HepG2 (cell line): ENCODE data around the gene TSEN34. TPM values are rescaled to one million over a fixed set of nuclear protein-coding genes. Genes with fewer than 3 reads are reported as not detected.

Experiments
- CHD2 ChIP-seq: IDR thresholded peaks from 2 replicates; pipeline ENCODE4 v1.6.1; 2011; ENCODE audit warnings: low read depth, low read length, improper control_type of control experiment
- KDM1A ChIP-seq: IDR thresholded peaks from 2 replicates; pipeline ENCODE4 v1.6.1; 2016; ENCODE audit warnings: missing compliant biosample characterization
- NR2F1 ChIP-seq, 2 experiments: fragments of 450-650 bp in 1 of 2; formaldehyde crosslinking in 1 of 2; IDR thresholded peaks; 2 replicates each; pipeline versions ENCODE4 v1.5.0 to v1.6.1; 2016 to 2020; ENCODE audit warnings: mild to moderate bottlenecking in 1 of 2, missing compliant biosample characterization in 1 of 2, missing genetic modification reagents in 1 of 2, moderate library complexity in 1 of 2
- PCBP1 ChIP-seq: fragments of 200-400 bp; formaldehyde crosslinking; IDR thresholded peaks from 2 replicates; pipeline ENCODE4 v1.6.1; 2017; ENCODE audit warnings: mild to moderate bottlenecking, low read depth, low read length, borderline replicate concordance
- SALL2 ChIP-seq: sonication (generic); formaldehyde crosslinking; IDR thresholded peaks from 2 replicates; pipeline ENCODE4 v1.8.1; 2023; ENCODE audit warnings: mild to moderate bottlenecking, missing genetic modification reagents, inconsistent platforms
- ZNF205 ChIP-seq: IDR thresholded peaks from 2 replicates; pipeline ENCODE4 v1.6.1; 2018; ENCODE audit warnings: missing biosample characterization, missing genetic modification reagents
- ZNF768 ChIP-seq: sonication (generic); formaldehyde crosslinking; IDR thresholded peaks from 2 replicates; pipeline ENCODE4 v1.4.0; 2020; ENCODE audit warnings: missing genetic modification reagents
- polyA plus RNA-seq, 8 experiments: library from polyadenylated mRNA; depleted of rRNA in 3 of 8; stranded (reverse) in 7 of 8; unstranded in 1 of 8; fragments of >200 nt; fragmentation: Illumina TruSeq in 4 of 8; extraction: Trizol in 4 of 8; gene quantifications; 2 replicates each; pipeline versions ENCODE4 v1.2.1 to v1.2.3, GENCODE V29; 2011 to 2016; ENCODE audit warnings: low read depth in 4 of 8, missing spikeins in 1 of 8, mixed read lengths in 1 of 8; ENCODE audit not compliant: insufficient read depth in 1 of 8
- total RNA-seq, 5 experiments: library from RNA; depleted of rRNA; stranded (reverse); fragments of >200 nt; fragmentation: Illumina TruSeq; extraction: Trizol; gene quantifications; 2 replicates each; pipeline ENCODE4 v1.2.3, GENCODE V29; 2016; ENCODE audit warnings: low read depth in 1 of 5
- TF ChIP-seq, protein P1 (sequence below): sonication (generic); formaldehyde crosslinking; IDR thresholded peaks from 2 replicates; pipeline ENCODE4 v1.5.1; 2020; ENCODE audit warnings: mild to moderate bottlenecking, missing genetic modification reagents, moderate library complexity

The TSEN34 gene
- total and polyA plus RNA-seq, 2 of the 13 experiments (the other 11 are each of a cell fraction or from before 2014, with no cell fraction given) = 55.1 to 65.4 TPM

DNA sequence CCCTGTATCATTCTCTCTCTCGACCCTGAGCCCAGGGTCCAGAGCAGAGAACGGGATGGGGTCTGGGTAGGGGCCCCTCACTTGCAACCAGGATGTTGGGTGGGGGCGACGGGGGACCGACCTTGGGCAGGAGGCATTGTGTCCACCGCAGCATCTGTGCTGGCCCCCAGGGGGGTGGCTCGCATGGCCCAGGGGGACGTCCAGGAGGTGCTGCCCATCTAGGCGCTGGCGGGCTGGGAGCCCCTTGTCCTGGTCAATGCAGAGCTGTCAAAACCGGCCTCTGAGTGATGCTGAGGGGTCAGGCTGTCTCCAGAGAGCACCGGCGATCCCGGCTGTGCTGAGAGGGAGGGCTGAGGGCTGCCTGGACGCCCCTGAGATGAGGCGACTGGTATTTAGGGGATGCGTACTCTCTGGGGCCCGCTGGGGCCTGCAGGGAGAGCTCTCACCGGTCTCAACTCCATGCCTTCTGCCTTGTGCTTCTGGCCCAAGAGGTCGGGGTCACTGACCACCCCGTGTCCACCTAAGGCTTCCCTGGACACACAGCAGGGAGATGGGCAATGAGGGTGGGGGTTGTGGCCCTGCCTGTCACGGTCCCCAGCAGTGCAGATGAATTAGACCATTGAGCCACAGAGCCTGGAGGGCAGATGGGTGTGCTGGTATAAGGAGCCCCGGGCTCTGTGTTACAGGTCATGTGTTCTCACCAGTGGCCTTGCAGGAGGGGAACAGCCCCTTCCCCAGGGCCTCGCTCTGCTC lies 18.1 kb downstream of the TSEN34 start (continued):
- TF ChIP-seq, protein P1, sequence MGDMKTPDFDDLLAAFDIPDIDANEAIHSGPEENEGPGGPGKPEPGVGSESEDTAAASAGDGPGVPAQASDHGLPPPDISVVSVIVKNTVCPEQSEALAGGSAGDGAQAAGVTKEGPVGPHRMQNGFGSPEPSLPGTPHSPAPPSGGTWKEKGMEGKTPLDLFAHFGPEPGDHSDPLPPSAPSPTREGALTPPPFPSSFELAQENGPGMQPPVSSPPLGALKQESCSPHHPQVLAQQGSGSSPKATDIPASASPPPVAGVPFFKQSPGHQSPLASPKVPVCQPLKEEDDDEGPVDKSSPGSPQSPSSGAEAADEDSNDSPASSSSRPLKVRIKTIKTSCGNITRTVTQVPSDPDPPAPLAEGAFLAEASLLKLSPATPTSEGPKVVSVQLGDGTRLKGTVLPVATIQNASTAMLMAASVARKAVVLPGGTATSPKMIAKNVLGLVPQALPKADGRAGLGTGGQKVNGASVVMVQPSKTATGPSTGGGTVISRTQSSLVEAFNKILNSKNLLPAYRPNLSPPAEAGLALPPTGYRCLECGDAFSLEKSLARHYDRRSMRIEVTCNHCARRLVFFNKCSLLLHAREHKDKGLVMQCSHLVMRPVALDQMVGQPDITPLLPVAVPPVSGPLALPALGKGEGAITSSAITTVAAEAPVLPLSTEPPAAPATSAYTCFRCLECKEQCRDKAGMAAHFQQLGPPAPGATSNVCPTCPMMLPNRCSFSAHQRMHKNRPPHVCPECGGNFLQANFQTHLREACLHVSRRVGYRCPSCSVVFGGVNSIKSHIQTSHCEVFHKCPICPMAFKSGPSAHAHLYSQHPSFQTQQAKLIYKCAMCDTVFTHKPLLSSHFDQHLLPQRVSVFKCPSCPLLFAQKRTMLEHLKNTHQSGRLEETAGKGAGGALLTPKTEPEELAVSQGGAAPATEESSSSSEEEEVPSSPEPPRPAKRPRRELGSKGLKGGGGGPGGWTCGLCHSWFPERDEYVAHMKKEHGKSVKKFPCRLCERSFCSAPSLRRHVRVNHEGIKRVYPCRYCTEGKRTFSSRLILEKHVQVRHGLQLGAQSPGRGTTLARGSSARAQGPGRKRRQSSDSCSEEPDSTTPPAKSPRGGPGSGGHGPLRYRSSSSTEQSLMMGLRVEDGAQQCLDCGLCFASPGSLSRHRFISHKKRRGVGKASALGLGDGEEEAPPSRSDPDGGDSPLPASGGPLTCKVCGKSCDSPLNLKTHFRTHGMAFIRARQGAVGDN = peak; percentile 52
- TF ChIP-seq PCBP1 = 0 out of 2 replicates have a peak, but pooled peaks have one; percentile 48
- no peak for TF ChIP-seq KDM1A
- 0 out of 4 replicates have a peak, but pooled peaks of 1 of the 2 experiments have one; percentile 16 for TF ChIP-seq NR2F1 (CRISPR knock-in tag; IDR thresholded peaks at IDR 0.05)
- 0 out of 2 replicates have a peak, but pooled peaks have one; percentile 61 for TF ChIP-seq SALL2 (CRISPR knock-in tag)
- TF ChIP-seq ZNF768 (CRISPR knock-in tag) = no peak
- 0 out of 2 replicates have a peak, but pooled peaks have one; percentile 37 for TF ChIP-seq CHD2
- no peak for TF ChIP-seq ZNF205 (CRISPR knock-in tag)
- TF ChIP-seq, all 625 proteins: peak for 39
